Activated T-cell treated with anti-CD3 and anti-CD28 coated beads, Interleukin-2, amount 50 U/mL, for 72 hours (primary cell): ENCODE data around the gene PIK3C2G. TPM values are rescaled to one million over a fixed set of nuclear protein-coding genes. Genes with fewer than 3 reads are reported as not detected.
"Not testable (repeated sequence)": the region's sequence is repeated elsewhere in the genome, so short reads cannot be mapped to it uniquely, and the experiment has no call there.

Experiments used
- ATAC-seq, 2 donors: fragments of 150-1000 bp; cut with Tn5 transposase; replicated peaks in 1 of 2; 2 replicates each; pipeline ENCODE4 v1.10.0; 2021; ENCODE audit warnings: moderate library complexity in 2 of 2, mild to moderate bottlenecking in 1 of 2
- DNase-seq, 2 donors: peaks; one replicate each; pipeline ENCODE4 v3.0.0; 2021 to 2022; ENCODE audit warnings: mixed read lengths in 1 of 2
- H3K27ac Mint-ChIP-seq: one replicate; pipeline ENCODE4 v1.8.0; 2022; ENCODE audit warnings: mild to moderate bottlenecking, moderate library complexity, mixed read lengths
- H3K27me3 Mint-ChIP-seq: one replicate; pipeline ENCODE4 v1.8.0; 2022; ENCODE audit warnings: low read depth, mixed read lengths
- H3K36me3 Mint-ChIP-seq, 2 donors: one replicate each; pipeline ENCODE4 v1.8.0; 2022; ENCODE audit warnings: mixed read lengths in 2 of 2, mild to moderate bottlenecking in 1 of 2; ENCODE audit not compliant: insufficient read depth in 2 of 2
- H3K4me1 Mint-ChIP-seq: one replicate; pipeline ENCODE4 v1.8.0; 2022; ENCODE audit warnings: low read depth, mixed read lengths
- H3K4me3 Mint-ChIP-seq, 2 donors: one replicate each; pipeline ENCODE4 v1.8.0; 2022; ENCODE audit warnings: mild to moderate bottlenecking in 2 of 2, mixed read lengths in 2 of 2, moderate library complexity in 2 of 2
- H3K9me3 Mint-ChIP-seq, 2 donors: one replicate each; pipeline ENCODE4 v1.8.0; 2022; ENCODE audit warnings: mixed read lengths in 2 of 2
- total RNA-seq, 2 donors: library from RNA; stranded (reverse); gene quantifications; one replicate each; pipeline ENCODE4 v1.2.3, GENCODE V29; 2022

The PIK3C2G gene
- total RNA-seq, 2 donors from 2014 or later: not detected

DNA sequence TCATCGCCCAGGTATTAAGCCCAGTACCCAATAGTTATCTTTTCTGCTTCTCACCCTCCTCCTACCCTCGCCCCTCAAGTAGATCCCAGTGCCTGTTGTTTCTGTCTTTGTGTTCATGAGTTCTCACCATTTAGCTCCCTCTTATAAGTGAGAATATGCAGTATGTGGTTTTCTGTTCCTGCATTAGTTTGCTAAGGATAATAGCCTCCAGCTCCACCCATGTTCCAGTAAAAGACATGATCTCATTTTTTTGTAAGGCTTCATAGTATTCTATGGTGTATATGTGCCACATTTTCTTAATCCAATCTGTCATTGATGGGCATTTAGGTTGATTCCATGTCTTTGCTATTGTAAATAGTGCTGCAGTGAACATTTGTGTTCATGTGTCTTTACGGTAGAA lies 281.2 kb downstream of the PIK3C2G start:
- H3K27me3 Mint-ChIP-seq, H3K9me3 Mint-ChIP-seq, H3K36me3 Mint-ChIP-seq, ATAC-seq, H3K4me1 Mint-ChIP-seq, H3K4me3 Mint-ChIP-seq, DNase-seq, H3K27ac Mint-ChIP-seq: not testable (repeated sequence)

DNA sequence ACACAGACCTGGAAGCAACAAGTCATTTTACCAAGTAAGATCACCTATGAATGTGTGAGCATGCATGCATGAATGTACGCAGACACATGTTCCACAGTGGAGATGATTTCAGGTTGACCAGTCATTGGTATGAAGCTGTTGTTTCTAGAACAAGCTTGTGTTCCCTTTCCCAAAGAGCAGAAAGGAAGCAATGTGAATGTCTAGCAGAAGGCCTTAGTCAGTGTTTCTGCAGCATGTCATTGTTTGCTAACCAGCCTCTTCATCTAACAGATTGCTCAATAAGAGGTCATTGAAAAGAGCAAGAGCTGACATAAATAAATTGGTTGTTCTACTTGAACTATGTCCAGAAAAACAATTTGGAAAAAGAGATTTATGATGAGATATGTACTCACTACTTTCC lies 285.1 kb downstream of the PIK3C2G start:
- Mint-ChIP-seq H3K9me3 (peaks cover 4 to 9% of the 10 kb centered on the region in 2 donors), H3K4me1 (no peaks in the 10 kb centered on the region), H3K27me3 (no peaks in the 10 kb centered on the region), H3K27ac (no peak overlapping the region), H3K36me3 (no peaks in the 10 kb centered on the region), H3K4me3 (no peak overlapping the region)
- DNase-seq (no peak), ATAC-seq (no peak)

DNA sequence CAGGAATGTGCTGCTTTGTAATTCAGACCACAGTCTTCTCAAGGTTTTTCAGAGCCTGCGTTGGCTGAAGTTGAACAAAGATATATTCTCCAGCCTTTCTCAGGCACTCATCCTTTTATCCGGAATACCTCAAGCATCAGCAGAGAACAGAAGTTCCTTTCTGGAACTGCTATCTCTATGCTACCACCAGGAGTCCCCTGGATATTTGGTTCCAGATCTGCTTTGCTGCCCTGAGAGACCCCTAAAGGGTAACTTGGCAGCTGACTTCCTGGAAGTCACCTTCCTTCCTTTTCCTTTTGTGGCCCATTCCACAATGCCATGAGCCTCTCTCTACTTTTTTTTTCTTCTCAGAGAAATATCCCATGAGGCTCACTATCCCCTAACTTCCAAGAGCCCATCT lies 288.3 kb downstream of the PIK3C2G start:
- H3K4me1 Mint-ChIP-seq: no peaks in the 10 kb centered on the region
- ATAC-seq (no peak), DNase-seq (no peak)
- no peak overlapping the region for H3K4me3 Mint-ChIP-seq
- H3K36me3 Mint-ChIP-seq: no peaks in the 10 kb centered on the region
- no peak overlapping the region for H3K27ac Mint-ChIP-seq
- no peaks in the 10 kb centered on the region for H3K27me3 Mint-ChIP-seq
- peaks cover 2 to 5% of the 10 kb centered on the region in 2 donors for H3K9me3 Mint-ChIP-seq

DNA sequence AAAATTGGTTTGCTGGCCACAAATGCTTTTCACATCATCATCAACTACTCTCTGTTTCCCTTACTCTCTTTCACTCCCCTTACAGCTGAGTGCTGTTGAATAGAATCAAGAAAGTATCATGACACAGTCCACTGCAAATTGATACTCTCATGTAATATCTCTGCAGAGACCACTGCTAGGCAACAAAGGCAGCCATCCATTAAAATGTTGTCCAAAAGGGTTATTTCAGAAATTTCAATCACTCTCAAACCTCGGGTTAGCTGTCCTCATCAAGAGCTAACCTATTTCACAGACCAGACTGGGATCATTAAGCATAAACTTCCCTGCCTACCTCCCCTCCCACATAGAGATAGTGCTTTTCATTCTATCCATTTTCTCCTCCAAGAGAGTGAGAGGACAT lies 289.8 kb downstream of the PIK3C2G start:
- Mint-ChIP-seq H3K27me3 (no peaks in the 10 kb centered on the region), H3K27ac (no peak overlapping the region), H3K4me3 (no peak overlapping the region), H3K4me1 (no peaks in the 10 kb centered on the region), H3K36me3 (no peaks in the 10 kb centered on the region), H3K9me3 (peaks cover 2 to 5% of the 10 kb centered on the region in 2 donors)
- no peak for DNase-seq
- ATAC-seq: no peak

DNA sequence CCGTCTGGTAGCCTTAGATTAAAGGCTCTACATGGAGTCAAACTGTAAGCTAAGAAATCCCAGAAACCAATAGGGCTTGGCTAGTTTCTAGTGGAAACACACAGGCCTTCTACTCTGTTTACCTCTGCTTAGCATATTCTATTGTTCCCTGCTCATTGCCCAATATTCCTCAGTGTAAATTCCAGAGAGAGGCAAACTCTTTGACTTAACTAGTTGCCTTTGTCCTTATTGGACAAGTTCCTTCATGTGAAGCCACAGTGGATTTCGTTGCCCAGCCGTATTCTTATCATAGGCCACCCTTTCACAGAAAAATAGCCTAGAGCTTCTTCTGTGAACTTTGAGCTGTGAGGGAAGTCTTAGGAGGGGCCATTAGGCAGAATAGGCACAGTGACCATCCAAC lies 290.4 kb downstream of the PIK3C2G start:
- Mint-ChIP-seq H3K36me3 (no peaks in the 10 kb centered on the region), H3K4me3 (no peak overlapping the region), H3K4me1 (no peaks in the 10 kb centered on the region), H3K27me3 (no peaks in the 10 kb centered on the region), H3K9me3 (peaks cover 0 to 5% of the 10 kb centered on the region in 2 donors), H3K27ac (no peak overlapping the region)
- ATAC-seq (no peak), DNase-seq (no peak)

DNA sequence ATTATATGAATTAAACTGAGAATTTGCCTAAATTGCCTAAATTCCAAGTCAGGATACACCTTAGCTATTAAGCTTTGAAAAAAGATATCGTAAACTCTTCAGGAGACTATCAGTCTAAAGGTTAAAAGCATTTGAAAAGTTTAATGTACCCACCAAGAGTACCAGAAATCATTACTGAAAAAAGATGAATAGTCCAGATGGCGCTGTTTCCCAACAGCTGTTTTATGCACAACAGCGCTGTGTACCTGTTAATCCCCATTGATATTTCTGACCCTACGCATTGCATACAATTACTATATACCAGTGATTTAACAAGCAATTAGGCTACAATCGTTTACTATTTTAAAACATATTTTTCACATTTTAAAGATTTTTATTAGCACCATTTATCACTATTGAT lies 291.5 kb downstream of the PIK3C2G start:
- no peaks in the 10 kb centered on the region for H3K36me3 Mint-ChIP-seq
- no peaks in the 10 kb centered on the region for H3K27me3 Mint-ChIP-seq
- H3K27ac Mint-ChIP-seq: no peak overlapping the region
- ATAC-seq (no peak), DNase-seq (no peak)
- no peak overlapping the region for H3K4me3 Mint-ChIP-seq
- H3K4me1 Mint-ChIP-seq: no peaks in the 10 kb centered on the region
- H3K9me3 Mint-ChIP-seq: peaks cover 0 to 5% of the 10 kb centered on the region in 2 donors

DNA sequence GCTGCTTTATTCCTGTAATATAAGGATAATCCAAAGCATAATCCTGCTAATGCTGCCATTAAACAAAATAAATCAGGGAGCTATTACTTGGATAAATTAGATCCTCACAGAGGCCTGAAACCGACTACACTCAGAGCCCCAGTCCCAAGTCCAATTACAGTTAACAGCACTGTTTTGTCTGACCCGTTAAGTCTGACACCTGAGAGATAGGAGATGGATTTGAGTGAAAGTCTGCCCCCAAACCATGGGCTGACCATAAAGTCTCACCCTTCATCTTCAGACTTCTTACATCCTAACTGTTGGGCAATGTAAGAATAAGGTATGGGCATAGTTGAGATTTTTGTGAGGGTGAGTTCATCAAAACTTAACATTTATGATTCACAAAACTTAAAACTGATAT lies 294.8 kb downstream of the PIK3C2G start:
- ATAC-seq (no peak), DNase-seq (no peak)
- Mint-ChIP-seq H3K27ac (no peak overlapping the region), H3K9me3 (peaks cover 0 to 2% of the 10 kb centered on the region in 2 donors), H3K27me3 (no peaks in the 10 kb centered on the region), H3K36me3 (no peaks in the 10 kb centered on the region), H3K4me1 (no peaks in the 10 kb centered on the region), H3K4me3 (no peak overlapping the region)

DNA sequence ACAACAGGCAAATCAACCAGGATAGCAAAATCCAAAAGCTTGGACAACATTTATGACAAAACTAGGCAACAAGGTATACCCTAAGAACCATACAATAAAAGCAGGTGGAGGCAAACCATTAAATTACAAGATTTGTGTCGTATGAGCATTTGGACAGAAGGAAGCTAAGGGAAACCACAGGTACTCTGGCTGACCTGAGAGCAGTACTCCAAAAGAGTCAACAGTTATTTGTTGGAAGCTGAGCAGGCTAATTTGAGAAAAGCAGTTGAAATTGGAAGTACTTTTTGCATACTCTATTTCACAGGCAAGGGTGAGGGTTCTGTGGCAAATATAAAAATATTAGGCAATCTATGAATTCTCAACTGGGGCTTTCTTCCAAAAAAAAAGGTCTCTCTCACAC lies 297.9 kb downstream of the PIK3C2G start:
- Mint-ChIP-seq H3K4me3 (no peak overlapping the region), H3K27me3 (no peaks in the 10 kb centered on the region), H3K4me1 (no peaks in the 10 kb centered on the region), H3K9me3 (peaks cover 0 to 2% of the 10 kb centered on the region in 2 donors), H3K27ac (no peak overlapping the region), H3K36me3 (no peaks in the 10 kb centered on the region)
- ATAC-seq (no peak), DNase-seq (no peak)

DNA sequence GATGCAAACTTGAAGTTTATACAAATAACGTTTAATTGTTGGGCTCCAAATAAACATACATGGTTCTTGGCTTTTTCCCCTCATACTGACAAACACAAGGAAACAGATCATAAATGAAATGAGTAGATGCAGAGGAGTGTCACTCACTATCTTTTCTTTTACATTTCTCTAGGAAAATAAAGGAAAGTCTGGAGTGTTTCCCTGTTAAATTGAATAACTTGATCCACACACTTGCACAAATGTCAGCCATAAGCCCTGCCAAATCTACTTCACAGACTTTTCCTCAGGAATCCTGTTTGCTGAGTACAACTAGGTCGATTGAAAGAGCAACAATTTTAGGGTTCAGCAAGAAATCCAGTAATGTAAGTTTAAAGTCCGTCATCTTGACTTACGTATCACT lies 301.2 kb downstream of the PIK3C2G start:
- H3K4me1 Mint-ChIP-seq: no peaks in the 10 kb centered on the region
- peaks cover 0 to 2% of the 10 kb centered on the region in 2 donors for H3K9me3 Mint-ChIP-seq
- H3K27ac Mint-ChIP-seq: no peak overlapping the region
- DNase-seq (no peak), ATAC-seq (no peak)
- H3K36me3 Mint-ChIP-seq: no peaks in the 10 kb centered on the region
- no peaks in the 10 kb centered on the region for H3K27me3 Mint-ChIP-seq
- H3K4me3 Mint-ChIP-seq: no peak overlapping the region

DNA sequence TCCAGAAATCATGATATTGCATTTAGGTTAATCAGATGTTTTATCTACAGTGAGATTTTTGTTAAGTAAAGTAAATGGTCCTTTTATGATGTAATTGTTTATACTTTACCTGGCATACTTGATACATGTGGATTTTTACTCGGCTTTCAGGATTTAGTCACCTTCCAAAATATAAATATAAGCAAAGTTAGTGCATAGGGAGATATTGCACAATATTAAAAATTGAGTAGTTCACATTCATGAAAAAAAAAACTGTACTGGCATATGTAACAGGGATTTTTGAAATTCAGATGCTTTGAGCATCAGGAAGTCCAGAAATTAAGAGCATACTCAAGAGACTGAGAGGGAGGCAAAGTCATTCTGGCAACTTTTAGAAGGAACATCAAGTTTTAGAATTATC lies 303.0 kb downstream of the PIK3C2G start:
- Mint-ChIP-seq H3K4me3 (no peak overlapping the region), H3K36me3 (no peaks in the 10 kb centered on the region), H3K4me1 (no peaks in the 10 kb centered on the region), H3K27me3 (no peaks in the 10 kb centered on the region), H3K27ac (no peak overlapping the region), H3K9me3 (peaks cover 0 to 2% of the 10 kb centered on the region in 2 donors)
- DNase-seq (no peak), ATAC-seq (no peak)

DNA sequence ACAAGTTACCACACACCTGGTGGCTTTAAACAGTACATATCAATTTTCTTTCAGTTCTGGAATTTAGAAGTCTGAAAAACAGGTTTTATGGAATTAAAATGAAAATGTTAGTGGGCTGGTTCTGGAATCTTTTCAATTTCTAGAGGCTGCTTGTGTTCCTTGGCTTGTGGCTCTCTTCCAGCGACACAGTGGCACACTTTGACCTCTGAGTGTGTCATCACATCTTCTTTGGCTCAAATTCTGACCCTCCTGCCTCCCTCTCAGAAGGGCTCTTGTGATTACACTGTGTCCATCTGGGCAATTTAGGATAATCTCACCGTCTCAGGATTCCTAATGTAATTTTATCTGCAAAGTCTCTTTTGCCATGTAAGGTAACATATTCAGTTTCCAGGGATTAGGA lies 306.5 kb downstream of the PIK3C2G start:
- ATAC-seq (no peak), DNase-seq (no peak)
- H3K4me1 Mint-ChIP-seq: no peaks in the 10 kb centered on the region
- H3K9me3 Mint-ChIP-seq: peaks cover 0 to 2% of the 10 kb centered on the region in 2 donors
- no peak overlapping the region for H3K27ac Mint-ChIP-seq
- no peaks in the 10 kb centered on the region for H3K27me3 Mint-ChIP-seq
- no peaks in the 10 kb centered on the region for H3K36me3 Mint-ChIP-seq
- H3K4me3 Mint-ChIP-seq: no peak overlapping the region

DNA sequence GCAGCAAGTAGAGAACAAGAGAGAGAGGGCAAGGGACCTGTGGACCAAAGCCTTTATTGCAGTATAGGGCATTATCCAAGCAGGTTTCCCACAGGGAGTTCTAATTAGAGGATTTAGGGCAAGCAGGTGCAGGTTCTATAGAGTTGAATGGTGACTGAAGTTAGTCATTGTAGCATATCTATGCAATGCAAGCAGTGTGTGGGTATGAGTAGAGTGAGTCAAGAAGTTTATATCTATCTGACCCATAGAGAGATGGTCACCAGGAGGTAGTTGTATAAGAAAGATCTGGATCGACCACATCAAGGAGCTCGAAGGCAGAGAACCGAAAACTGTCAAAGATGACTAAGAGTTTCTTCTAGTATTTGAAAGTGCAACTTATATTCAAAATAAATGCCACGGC lies 309.2 kb downstream of the PIK3C2G start:
- Mint-ChIP-seq H3K4me3 (no peak overlapping the region), H3K27ac (no peak overlapping the region)

DNA sequence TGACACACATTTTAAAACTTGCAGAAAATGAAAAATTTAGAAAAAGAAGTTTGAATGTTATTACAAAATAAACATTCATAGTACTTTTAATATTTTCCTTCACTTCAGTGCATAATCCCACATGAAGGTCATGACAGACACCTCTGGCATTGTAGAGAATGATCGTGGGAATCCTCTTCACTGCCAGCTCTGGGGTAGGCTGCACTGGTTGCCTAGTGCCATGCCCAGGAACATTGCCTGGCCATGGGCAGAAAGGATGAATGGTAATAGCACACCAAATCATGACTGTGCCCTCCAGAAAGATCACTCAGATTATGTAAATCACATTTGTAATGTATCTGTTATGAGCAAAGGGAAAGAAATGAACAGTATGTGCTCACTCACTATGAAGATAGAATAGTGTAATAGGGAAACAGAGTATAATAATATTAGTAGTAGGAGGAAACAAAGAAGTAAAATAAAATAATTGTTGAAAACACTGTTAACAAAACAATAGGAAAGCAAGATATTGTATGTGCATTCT lies 314.8 kb downstream of the PIK3C2G start:
- no peaks in the 10 kb centered on the region for H3K27me3 Mint-ChIP-seq
- ATAC-seq: no peak
- no peaks in the 10 kb centered on the region for H3K36me3 Mint-ChIP-seq
- DNase-seq: no peak
- no peak overlapping the region for H3K27ac Mint-ChIP-seq
- H3K9me3 Mint-ChIP-seq: peaks cover 0 to 1% of the 10 kb centered on the region in 2 donors
- H3K4me3 Mint-ChIP-seq: no peak overlapping the region
- H3K4me1 Mint-ChIP-seq: no peaks in the 10 kb centered on the region

More for the DNA sequence above, 309.2 kb downstream of the PIK3C2G start:
- Mint-ChIP-seq H3K4me1 (no peaks in the 10 kb centered on the region), H3K27me3 (no peaks in the 10 kb centered on the region), H3K9me3 (peaks cover 1 to 2% of the 10 kb centered on the region in 2 donors), H3K36me3 (no peaks in the 10 kb centered on the region)
- DNase-seq (no peak), ATAC-seq (no peak)

DNA sequence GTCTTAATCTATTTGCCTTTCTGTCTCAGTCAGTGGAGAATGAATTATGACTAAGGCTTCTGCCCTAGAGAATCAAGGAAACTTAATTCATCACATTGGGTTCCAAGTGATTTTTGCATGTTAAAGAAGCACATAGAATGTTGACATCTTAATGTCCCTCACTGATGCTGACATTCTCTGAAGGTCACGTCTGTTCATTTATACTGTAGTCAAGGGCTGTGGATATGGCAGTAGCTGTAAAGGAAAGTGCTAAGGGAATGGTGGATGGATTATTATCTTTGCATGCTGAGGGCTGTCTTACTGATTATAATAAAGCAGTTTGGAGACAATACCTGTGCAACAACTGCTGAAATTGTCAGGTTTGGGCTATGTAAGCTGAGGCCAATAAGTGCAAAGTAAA lies 315.3 kb downstream of the PIK3C2G start:
- H3K27me3 Mint-ChIP-seq: no peaks in the 10 kb centered on the region
- no peak for DNase-seq
- H3K36me3 Mint-ChIP-seq: no peaks in the 10 kb centered on the region
- H3K27ac Mint-ChIP-seq: no peak overlapping the region
- no peak for ATAC-seq
- peaks cover 0 to 3% of the 10 kb centered on the region in 2 donors for H3K9me3 Mint-ChIP-seq
- H3K4me1 Mint-ChIP-seq: no peaks in the 10 kb centered on the region
- no peak overlapping the region for H3K4me3 Mint-ChIP-seq
